ENCODE measurements around the gene PEF1. TPM values are rescaled to one million over a fixed set of nuclear protein-coding genes. Genes with fewer than 3 reads are reported as not detected.

Gene PEF1
- total RNA-seq, 1 experiment from 2014 or later: 56.3 TPM

GRCh38 chr1:31665234-31665878 is 20.7 kb upstream of the PEF1 start:
- Histone ChIP-seq H3K27me3 (replicated peaks; ENCODE audit: insufficient read depth, low read depth, low read length, poor library complexity) (no peaks in the 10 kb centered on the region), H3K9me3 (ENCODE audit: low read depth, low read length, poor library complexity, severe bottlenecking) (no peaks in the 10 kb centered on the region), H3K4me3 (ENCODE audit: low read depth, low read length, poor library complexity, severe bottlenecking) (no peak overlapping the region), H3K36me3 (ENCODE audit: insufficient read depth, low read length, poor library complexity, severe bottlenecking) (no peaks in the 10 kb centered on the region), H3K4me1 (ENCODE audit: insufficient read depth, low read length, poor library complexity, severe bottlenecking) (peaks cover 19% of the 10 kb centered on the region), H3K27ac (ENCODE audit: low read depth, low read length, poor library complexity, severe bottlenecking) (no peak overlapping the region)
- DNase-seq (ENCODE audit: low spot score): no peak
- BruUV-seq (replicated peaks): no TSS peak
- CTCF ChIA-PET: interaction anchor here (2.3 to 2.4 kb wide), 2 partner anchors 80 to 123 kb away, joined by 20 to 23 read pairs; no protein-coding TSS in a partner anchor
- POLR2A ChIA-PET (ENCODE audit: low non-redundant PET): no interaction called here
- intact Hi-C loops (cut with micrococcal nuclease; ENCODE audit: unreplicated experiment): no loop called here
- TF ChIP-seq EZH2 (IDR thresholded peaks at IDR 0.05; ENCODE audit: borderline replicate concordance, low read depth, low read length, poor library complexity, severe bottlenecking) (no peak), CTCF (conservative IDR thresholded peaks at IDR 0.05; ENCODE audit: low read depth, low read length) (no peak)

- BruUV-seq (replicated peaks): no TSS peak
Measured at GRCh38 chr1:31664528-31664927, 19.9 kb upstream of the PEF1 start.

More at GRCh38 chr1:31664528-31664927, 19.9 kb upstream of the PEF1 start:
- H3K36me3 ChIP-seq (ENCODE audit: insufficient read depth, low read length, poor library complexity, severe bottlenecking): no peaks in the 10 kb centered on the region
- H3K9me3 ChIP-seq (ENCODE audit: low read depth, low read length, poor library complexity, severe bottlenecking): no peaks in the 10 kb centered on the region
- no peak overlapping the region for H3K4me3 ChIP-seq (ENCODE audit: low read depth, low read length, poor library complexity, severe bottlenecking)
- no peak overlapping the region for H3K27ac ChIP-seq (ENCODE audit: low read depth, low read length, poor library complexity, severe bottlenecking)
- TF ChIP-seq CTCF (conservative IDR thresholded peaks at IDR 0.05; ENCODE audit: low read depth, low read length) (no peak), EZH2 (IDR thresholded peaks at IDR 0.05; ENCODE audit: borderline replicate concordance, low read depth, low read length, poor library complexity, severe bottlenecking) (no peak)
- peaks cover 11% of the 10 kb centered on the region for H3K4me1 ChIP-seq (ENCODE audit: insufficient read depth, low read length, poor library complexity, severe bottlenecking)
- no peaks in the 10 kb centered on the region for H3K27me3 ChIP-seq (replicated peaks; ENCODE audit: insufficient read depth, low read depth, low read length, poor library complexity)
- ChIA-PET POLR2A (ENCODE audit: low non-redundant PET) (no interaction called here), CTCF (interaction anchor here (1.1 to 2.4 kb wide), 3 partner anchors 81 to 299 kb away, joined by 6 to 23 read pairs (median 20); no protein-coding TSS in a partner anchor)
- no peak for DNase-seq (ENCODE audit: low spot score)
- intact Hi-C loops (cut with micrococcal nuclease; ENCODE audit: unreplicated experiment): loop anchor here (1.0 to 5.0 kb wide), 3 partner anchors 81 to 298 kb away; no protein-coding TSS in a partner anchor

All from A673 (cell line).